Colonic mucosa (tissue), 4 donors: ENCODE data around the gene SLC5A4. TPM values are rescaled to one million over a fixed set of nuclear protein-coding genes. Genes with fewer than 3 reads are reported as not detected.

Source experiments
- DNase-seq: peaks from one replicate; pipeline ENCODE4 v3.0.0-alpha.2; 2020
- H3K27ac ChIP-seq: fragments of 200-600 bp; one replicate; pipeline ENCODE4 v1.8.0; 2021
- H3K27me3 ChIP-seq: fragments of 200-600 bp; one replicate; pipeline ENCODE4 v1.8.0; 2021
- H3K36me3 ChIP-seq: fragments of 200-600 bp; one replicate; pipeline ENCODE4 v1.8.0; 2021
- H3K4me1 ChIP-seq: fragments of 200-600 bp; one replicate; pipeline ENCODE4 v1.8.0; 2021; ENCODE audit warnings: mild to moderate bottlenecking
- H3K4me3 ChIP-seq: fragments of 200-600 bp; one replicate; pipeline ENCODE4 v1.8.0; 2021
- H3K9ac ChIP-seq, 2 donors: one replicate each; pipeline ENCODE4 v1.7.0; 2013; ENCODE audit warnings: control low read depth in 2 of 2, low read depth in 2 of 2, low read length in 2 of 2
- H3K9me3 ChIP-seq: fragments of 200-600 bp; one replicate; pipeline ENCODE4 v1.8.0; 2021
- CTCF ChIP-seq: fragments of 200-600 bp; IDR thresholded peaks from one replicate; pipeline ENCODE4 v1.8.0; 2022; ENCODE audit warnings: antibody characterized with exemption, mild to moderate bottlenecking
- intact Hi-C: fragments of 100-400 bp; cut with DNase I; formaldehyde crosslinking; loops from one replicate; pipeline ENCODE4 v1.14.1; 2022
- total RNA-seq, 2 donors: library from RNA; stranded (reverse); fragmentation: NEBNext Ultra II Directional in 1 of 2; extraction: Animal tissue kit (Norgen Biotek cat#: 25700) in 1 of 2; gene quantifications; one replicate each; pipeline ENCODE4 v1.2.1, GENCODE V29; 2021
- donor health status: healthy.
- donor health status: DM: no; HTN: no; CAD: no.
- donor health status: DM: no; HTN: no; CAD: no.

SLC5A4 gene
- total RNA-seq, 2 donors from 2014 or later, result not detected

GRCh38 chr22:32261306-32261705 is 6.2 kb upstream of the SLC5A4 start:
- intact Hi-C loops, result no loop called here
- Histone ChIP-seq H3K27me3 (no peaks in the 10 kb centered on the region), H3K9ac (no peak overlapping the region), H3K36me3 (no peaks in the 10 kb centered on the region), H3K27ac (no peak overlapping the region), H3K9me3 (no peaks in the 10 kb centered on the region), H3K4me1 (no peaks in the 10 kb centered on the region), H3K4me3 (no peak overlapping the region)
- TF ChIP-seq CTCF, result no peak
- DNase-seq, result no peak

GRCh38 chr22:32258791-32259190 is 3.6 kb upstream of the SLC5A4 start:
- DNase-seq, result no peak
- intact Hi-C loops, result no loop called here
- no peaks in the 10 kb centered on the region for H3K9me3 ChIP-seq
- no peaks in the 10 kb centered on the region for H3K27me3 ChIP-seq
- no peak overlapping the region for H3K27ac ChIP-seq
- no peak overlapping the region for H3K9ac ChIP-seq
- H3K4me3 ChIP-seq, result no peak overlapping the region
- H3K36me3 ChIP-seq, result no peaks in the 10 kb centered on the region
- TF ChIP-seq CTCF, result no peak
- H3K4me1 ChIP-seq, result no peaks in the 10 kb centered on the region

- no peak overlapping the region for H3K27ac ChIP-seq
These were observed 579 bp upstream of the SLC5A4 start for GRCh38 chr22:32255726-32256125.

GRCh38 chr22:32249231-32249630 is 5.9 kb downstream of the SLC5A4 start:
- intact Hi-C loops, result no loop called here
- H3K9ac ChIP-seq, result no peak overlapping the region
- no peaks in the 10 kb centered on the region for H3K27me3 ChIP-seq
- no peak for TF ChIP-seq CTCF
- H3K27ac ChIP-seq, result no peak overlapping the region
- H3K36me3 ChIP-seq, result no peaks in the 10 kb centered on the region
- no peaks in the 10 kb centered on the region for H3K4me1 ChIP-seq
- no peak for DNase-seq
- H3K9me3 ChIP-seq, result no peaks in the 10 kb centered on the region
- H3K4me3 ChIP-seq, result no peak overlapping the region

More at GRCh38 chr22:32255726-32256125, 579 bp upstream of the SLC5A4 start:
- no peak for DNase-seq
- Histone ChIP-seq H3K27me3 (no peaks in the 10 kb centered on the region), H3K4me1 (no peaks in the 10 kb centered on the region), H3K9ac (no peak overlapping the region), H3K36me3 (no peaks in the 10 kb centered on the region), H3K9me3 (no peaks in the 10 kb centered on the region), H3K4me3 (no peak overlapping the region)
- TF ChIP-seq CTCF, result no peak
- intact Hi-C loops, result no loop called here

GRCh38 chr22:32248276-32248675 is 6.9 kb downstream of the SLC5A4 start:
- Histone ChIP-seq H3K36me3 (no peaks in the 10 kb centered on the region), H3K4me3 (no peak overlapping the region), H3K9ac (no peak overlapping the region), H3K27ac (no peak overlapping the region), H3K9me3 (no peaks in the 10 kb centered on the region), H3K4me1 (no peaks in the 10 kb centered on the region), H3K27me3 (no peaks in the 10 kb centered on the region)
- TF ChIP-seq CTCF, result no peak
- DNase-seq, result no peak
- intact Hi-C loops, result no loop called here

- H3K27ac ChIP-seq, result no peak overlapping the region
- intact Hi-C loops, result no loop called here
These were observed 9.0 kb downstream of the SLC5A4 start for GRCh38 chr22:32246166-32246565.

More at GRCh38 chr22:32246166-32246565, 9.0 kb downstream of the SLC5A4 start:
- Histone ChIP-seq H3K4me3 (no peak overlapping the region), H3K4me1 (no peaks in the 10 kb centered on the region), H3K9me3 (no peaks in the 10 kb centered on the region), H3K9ac (no peak overlapping the region), H3K27me3 (no peaks in the 10 kb centered on the region), H3K36me3 (no peaks in the 10 kb centered on the region)
- no peak for DNase-seq
- no peak for TF ChIP-seq CTCF
